HFFc6 (cell line): Measurements from ENCODE around the gene GALE. TPM values are rescaled to one million over a fixed set of nuclear protein-coding genes. Genes with fewer than 3 reads are reported as not detected.
"Not testable (repeated sequence)": the region's sequence is repeated elsewhere in the genome, so short reads cannot be mapped to it uniquely, and the experiment has no call there.

ENCODE experiments used
- DNase-seq: peaks from one replicate; pipeline ENCODE4 v3.0.0-alpha.2; 2018
- H3K27ac Mint-ChIP-seq: 2 replicates; pipeline ENCODE4 v1.8.0; 2020; ENCODE audit warnings: mild to moderate bottlenecking, mixed read lengths
- H3K27me3 Mint-ChIP-seq: 2 replicates; pipeline ENCODE4 v1.8.0; 2021; ENCODE audit warnings: mild to moderate bottlenecking, moderate library complexity, mixed read lengths; ENCODE audit not compliant: insufficient read depth
- H3K36me3 Mint-ChIP-seq: 2 replicates; pipeline ENCODE4 v1.8.0; 2021; ENCODE audit warnings: low read depth, mixed read lengths
- H3K4me1 Mint-ChIP-seq: 2 replicates; pipeline ENCODE4 v1.8.0; 2020; ENCODE audit warnings: low read depth, mixed read lengths
- H3K4me3 Mint-ChIP-seq: 2 replicates; pipeline ENCODE4 v1.8.0; 2020; ENCODE audit warnings: mild to moderate bottlenecking, moderate library complexity, mixed read lengths
- H3K9me3 Mint-ChIP-seq: 2 replicates; pipeline ENCODE4 v1.8.0; 2020; ENCODE audit warnings: mild to moderate bottlenecking, mixed read lengths
- CTCF ChIP-seq: fragments of 200-600 bp; sonication (generic); IDR thresholded peaks from 2 replicates; pipeline ENCODE4 v1.5.0; 2021; ENCODE audit warnings: antibody characterized with exemption, mild to moderate bottlenecking
- total RNA-seq, 6 experiments: library from RNA; stranded (reverse); fragmentation: NEBNext Ultra II Directional; extraction: Animal tissue kit (Norgen Biotek cat#: 25700); gene quantifications; 2 replicates in 1 of 6; 3 replicates in 5 of 6; pipeline ENCODE4 v1.2.3, GENCODE V29; 2021

Gene GALE
- total RNA-seq, 6 experiments from 2014 or later: 30.9 to 34.6 (median 33.5) TPM

GRCh38 chr1:23807453-23807852, 6.9 kb upstream of the GALE start:
- no peak overlapping the region for H3K4me3 Mint-ChIP-seq
- no peaks in the 10 kb centered on the region for H3K36me3 Mint-ChIP-seq
- peaks cover 13% of the 10 kb centered on the region; the same call in 1 of the 2 replicates for H3K4me1 Mint-ChIP-seq
- H3K27me3 Mint-ChIP-seq: peaks cover 1% of the 10 kb centered on the region
- H3K27ac Mint-ChIP-seq: no peak overlapping the region
- no peak for TF ChIP-seq CTCF
- H3K9me3 Mint-ChIP-seq: no peaks in the 10 kb centered on the region
- DNase-seq: no peak

- Mint-ChIP-seq H3K9me3 (no peaks in the 10 kb centered on the region), H3K36me3 (no peaks in the 10 kb centered on the region), H3K4me1 (peaks cover 15% of the 10 kb centered on the region), H3K27me3 (peaks cover 1% of the 10 kb centered on the region), H3K4me3 (no peak overlapping the region), H3K27ac (no peak overlapping the region)
- no peak for TF ChIP-seq CTCF
- DNase-seq: no peak
Measured at GRCh38 chr1:23806280-23806679, 5.7 kb upstream of the GALE start.

- TF ChIP-seq CTCF: no peak
- H3K27me3 Mint-ChIP-seq: peaks cover 4% of the 10 kb centered on the region
- H3K4me1 Mint-ChIP-seq: peaks cover 12% of the 10 kb centered on the region
- H3K36me3 Mint-ChIP-seq: no peaks in the 10 kb centered on the region
- H3K4me3 Mint-ChIP-seq: no peak overlapping the region
- DNase-seq: no peak
- H3K27ac Mint-ChIP-seq: no peak overlapping the region
- no peaks in the 10 kb centered on the region for H3K9me3 Mint-ChIP-seq
Measured at GRCh38 chr1:23805025-23805424, 4.5 kb upstream of the GALE start.

- no peaks in the 10 kb centered on the region for H3K9me3 Mint-ChIP-seq
- TF ChIP-seq CTCF: peak; percentile 63
- H3K27me3 Mint-ChIP-seq: peaks cover 4% of the 10 kb centered on the region
- H3K4me1 Mint-ChIP-seq: peaks cover 19% of the 10 kb centered on the region
- no peak for DNase-seq
- H3K27ac Mint-ChIP-seq: no peak overlapping the region
- no peaks in the 10 kb centered on the region for H3K36me3 Mint-ChIP-seq
- no peak overlapping the region for H3K4me3 Mint-ChIP-seq
Measured at GRCh38 chr1:23804183-23804835, 3.8 kb upstream of the GALE start.

- peaks cover 23% of the 10 kb centered on the region for H3K4me1 Mint-ChIP-seq
- TF ChIP-seq CTCF: no peak
- no peak for DNase-seq
- no peak overlapping the region for H3K27ac Mint-ChIP-seq
- no peaks in the 10 kb centered on the region for H3K9me3 Mint-ChIP-seq
- peaks cover 4% of the 10 kb centered on the region for H3K27me3 Mint-ChIP-seq
- no peak overlapping the region for H3K4me3 Mint-ChIP-seq
- H3K36me3 Mint-ChIP-seq: no peaks in the 10 kb centered on the region
Measured at GRCh38 chr1:23803674-23804073, 3.1 kb upstream of the GALE start.

GRCh38 chr1:23802809-23803342, 2.3 kb upstream of the GALE start:
- not testable (repeated sequence) for H3K27me3 Mint-ChIP-seq, H3K36me3 Mint-ChIP-seq, H3K4me3 Mint-ChIP-seq, H3K27ac Mint-ChIP-seq, DNase-seq, H3K9me3 Mint-ChIP-seq
- peaks cover 23% of the 10 kb centered on the region for H3K4me1 Mint-ChIP-seq
